HepG2 (cell line): ENCODE measurements around the gene ATG13. TPM values are rescaled to one million over a fixed set of nuclear protein-coding genes. Genes with fewer than 3 reads are reported as not detected.

Experiments used
- ATF4 ChIP-seq, 2 experiments: fragments of 450-650 bp in 1 of 2; sonication (generic) in 1 of 2; formaldehyde crosslinking; IDR thresholded peaks; 2 replicates each; pipeline versions ENCODE4 v1.5.0 to v1.8.0; 2020 to 2022; ENCODE audit warnings: mild to moderate bottlenecking in 1 of 2, missing genetic modification reagents in 1 of 2
- GMEB1 ChIP-seq: sonication (generic); formaldehyde crosslinking; IDR thresholded peaks from 2 replicates; pipeline ENCODE4 v1.5.1; 2020; ENCODE audit warnings: missing genetic modification reagents, mild to moderate bottlenecking, borderline replicate concordance
- HCFC1 ChIP-seq: fragments of 150-350 bp; IDR thresholded peaks from 2 replicates; pipeline ENCODE4 v1.6.1; 2014; ENCODE audit warnings: low read depth, low read length
- KLF12 ChIP-seq: sonication (generic); formaldehyde crosslinking; IDR thresholded peaks from 2 replicates; pipeline ENCODE4 v1.4.0; 2020; ENCODE audit warnings: missing genetic modification reagents, borderline replicate concordance
- MAF1 ChIP-seq: sonication (generic); formaldehyde crosslinking; IDR thresholded peaks from 2 replicates; pipeline ENCODE4 v1.5.0; 2020; ENCODE audit warnings: missing genetic modification reagents, borderline replicate concordance
- MTA3 ChIP-seq: sonication (generic); formaldehyde crosslinking; IDR thresholded peaks from 2 replicates; pipeline ENCODE4 v1.4.0; 2020; ENCODE audit warnings: missing genetic modification reagents
- NFYB ChIP-seq: sonication (generic); formaldehyde crosslinking; IDR thresholded peaks from 2 replicates; pipeline ENCODE4 v1.4.0; 2020; ENCODE audit warnings: missing genetic modification reagents
- RBFOX2 ChIP-seq: fragments of 200-400 bp; formaldehyde crosslinking; IDR thresholded peaks from 2 replicates; pipeline ENCODE4 v1.6.1; 2017; ENCODE audit warnings: low read depth, mild to moderate bottlenecking, low read length
- SOX13 ChIP-seq, 3 experiments: fragments of 450-650 bp in 1 of 3; sonication (generic) in 1 of 3; formaldehyde crosslinking in 1 of 3; IDR thresholded peaks in 2 of 3; conservative IDR thresholded peaks in 1 of 3; 2 replicates each; pipeline versions ENCODE4 v1.5.0 to v1.6.1; 2016 to 2020; ENCODE audit warnings: antibody characterized with exemption in 1 of 3, mild to moderate bottlenecking in 1 of 3, missing compliant biosample characterization in 1 of 3, missing genetic modification reagents in 1 of 3, moderate library complexity in 1 of 3
- YEATS4 ChIP-seq: sonication (generic); formaldehyde crosslinking; IDR thresholded peaks from 2 replicates; pipeline ENCODE4 v1.4.0; 2020; ENCODE audit warnings: missing genetic modification reagents, borderline replicate concordance
- ZFAT ChIP-seq: sonication (generic); formaldehyde crosslinking; conservative IDR thresholded peaks from 2 replicates; pipeline ENCODE4 v1.8.1; 2023; ENCODE audit warnings: missing genetic modification reagents, inconsistent platforms
- ZNF326 ChIP-seq: sonication (generic); formaldehyde crosslinking; IDR thresholded peaks from 2 replicates; pipeline ENCODE4 v1.4.0; 2020; ENCODE audit warnings: missing genetic modification reagents, borderline replicate concordance
- ZNF678 ChIP-seq: sonication (generic); formaldehyde crosslinking; IDR thresholded peaks from 2 replicates; pipeline ENCODE4 v1.4.0; 2020; ENCODE audit warnings: mild to moderate bottlenecking, missing genetic modification reagents
- ZNF724P ChIP-seq: sonication (generic); formaldehyde crosslinking; IDR thresholded peaks from 2 replicates; pipeline ENCODE4 v1.8.0; 2022; ENCODE audit warnings: missing genetic modification reagents, borderline replicate concordance
- ZNF75D ChIP-seq: sonication (generic); formaldehyde crosslinking; IDR thresholded peaks from 2 replicates; pipeline ENCODE4 v1.8.1; 2023; ENCODE audit warnings: missing genetic modification reagents, mild to moderate bottlenecking, borderline replicate concordance
- ZNF780A ChIP-seq: sonication (generic); formaldehyde crosslinking; IDR thresholded peaks from 2 replicates; pipeline ENCODE4 v1.8.0; 2022; ENCODE audit warnings: mild to moderate bottlenecking, missing genetic modification reagents, moderate library complexity
- ZNF816 ChIP-seq: sonication (generic); formaldehyde crosslinking; IDR thresholded peaks from 2 replicates; pipeline ENCODE4 v1.8.0; 2022; ENCODE audit warnings: missing genetic modification reagents, mild to moderate bottlenecking, borderline replicate concordance
- polyA plus RNA-seq, 8 experiments: library from polyadenylated mRNA; depleted of rRNA in 3 of 8; stranded (reverse) in 7 of 8; unstranded in 1 of 8; fragments of >200 nt; fragmentation: Illumina TruSeq in 4 of 8; extraction: Trizol in 4 of 8; gene quantifications; 2 replicates each; pipeline versions ENCODE4 v1.2.1 to v1.2.3, GENCODE V29; 2011 to 2016; ENCODE audit warnings: low read depth in 4 of 8, missing spikeins in 1 of 8, mixed read lengths in 1 of 8; ENCODE audit not compliant: insufficient read depth in 1 of 8
- total RNA-seq, 5 experiments: library from RNA; depleted of rRNA; stranded (reverse); fragments of >200 nt; fragmentation: Illumina TruSeq; extraction: Trizol; gene quantifications; 2 replicates each; pipeline ENCODE4 v1.2.3, GENCODE V29; 2016; ENCODE audit warnings: low read depth in 1 of 5
- TF ChIP-seq, protein P1 (sequence below): sonication (generic); formaldehyde crosslinking; IDR thresholded peaks from 2 replicates; pipeline ENCODE4 v1.5.0; 2020; ENCODE audit warnings: mild to moderate bottlenecking, missing genetic modification reagents
- TF ChIP-seq, protein P2 (sequence below): sonication (generic); formaldehyde crosslinking; IDR thresholded peaks from 2 replicates; pipeline ENCODE4 v1.5.0; 2020; ENCODE audit warnings: missing genetic modification reagents, mild to moderate bottlenecking, borderline replicate concordance

The ATG13 gene
- total and polyA plus RNA-seq, 2 of the 13 experiments (the other 11 are each of a cell fraction or from before 2014, with no cell fraction given) = 55.0 to 77.3 TPM

DNA sequence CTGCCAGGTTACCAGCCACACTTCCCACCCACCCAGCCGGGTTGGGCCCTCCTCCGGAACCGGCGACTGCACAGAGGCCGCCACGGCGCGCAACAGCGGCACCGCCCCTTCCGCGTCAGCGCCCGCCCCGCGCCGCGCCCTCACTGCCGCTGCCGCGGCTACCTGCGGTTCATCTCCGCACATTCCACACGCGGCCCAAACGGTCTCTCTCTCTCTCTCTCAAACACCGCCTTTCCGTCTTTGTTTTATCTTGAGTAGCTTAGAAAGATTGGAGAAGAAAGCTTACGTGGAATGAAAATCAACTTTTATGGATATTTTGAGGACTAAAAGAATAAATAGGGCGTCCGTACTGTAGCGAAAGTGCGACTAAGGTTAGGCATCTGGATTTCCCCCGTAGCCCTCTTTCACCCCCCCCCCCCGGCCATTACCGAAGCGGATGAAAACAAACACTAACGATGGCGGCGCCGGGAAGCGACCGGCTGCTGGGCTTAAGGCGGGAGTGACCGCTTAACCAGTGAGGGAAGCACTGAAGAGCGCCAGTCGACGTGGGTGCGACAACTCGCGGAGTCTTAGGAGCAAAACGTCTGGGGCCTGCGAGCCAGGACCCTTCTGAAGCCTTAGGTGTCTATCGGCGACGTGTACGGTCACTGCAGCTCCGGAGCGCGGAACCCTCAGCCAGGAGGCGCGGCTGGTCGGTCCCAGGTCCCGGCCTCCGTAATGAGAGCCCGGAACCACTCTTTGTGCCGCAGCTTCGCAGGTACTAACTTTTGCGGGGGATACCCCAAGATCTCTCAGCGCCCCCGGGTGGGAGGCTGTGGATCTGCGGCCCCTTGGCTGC is at the start of gene ATG13, which contains the start of gene HARBI1 (continued):
- 0 out of 2 replicates have a peak, but pooled peaks have one; percentile 27 for TF ChIP-seq ZNF780A (CRISPR knock-in tag)
- TF ChIP-seq RBFOX2 = peak; percentile 82
- TF ChIP-seq, protein P1, sequence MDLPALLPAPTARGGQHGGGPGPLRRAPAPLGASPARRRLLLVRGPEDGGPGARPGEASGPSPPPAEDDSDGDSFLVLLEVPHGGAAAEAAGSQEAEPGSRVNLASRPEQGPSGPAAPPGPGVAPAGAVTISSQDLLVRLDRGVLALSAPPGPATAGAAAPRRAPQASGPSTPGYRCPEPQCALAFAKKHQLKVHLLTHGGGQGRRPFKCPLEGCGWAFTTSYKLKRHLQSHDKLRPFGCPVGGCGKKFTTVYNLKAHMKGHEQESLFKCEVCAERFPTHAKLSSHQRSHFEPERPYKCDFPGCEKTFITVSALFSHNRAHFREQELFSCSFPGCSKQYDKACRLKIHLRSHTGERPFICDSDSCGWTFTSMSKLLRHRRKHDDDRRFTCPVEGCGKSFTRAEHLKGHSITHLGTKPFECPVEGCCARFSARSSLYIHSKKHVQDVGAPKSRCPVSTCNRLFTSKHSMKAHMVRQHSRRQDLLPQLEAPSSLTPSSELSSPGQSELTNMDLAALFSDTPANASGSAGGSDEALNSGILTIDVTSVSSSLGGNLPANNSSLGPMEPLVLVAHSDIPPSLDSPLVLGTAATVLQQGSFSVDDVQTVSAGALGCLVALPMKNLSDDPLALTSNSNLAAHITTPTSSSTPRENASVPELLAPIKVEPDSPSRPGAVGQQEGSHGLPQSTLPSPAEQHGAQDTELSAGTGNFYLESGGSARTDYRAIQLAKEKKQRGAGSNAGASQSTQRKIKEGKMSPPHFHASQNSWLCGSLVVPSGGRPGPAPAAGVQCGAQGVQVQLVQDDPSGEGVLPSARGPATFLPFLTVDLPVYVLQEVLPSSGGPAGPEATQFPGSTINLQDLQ (CRISPR knock-in tag) = peak; percentile 60; the same call in 1 of the 2 replicates
- TF ChIP-seq ZNF75D (CRISPR knock-in tag) = no peak
- peak; percentile 91 for TF ChIP-seq GMEB1 (CRISPR knock-in tag)
- TF ChIP-seq SOX13 (IDR thresholded peaks at IDR 0.05) = no peak
- peak in 1 of 2 experiments; percentile 30; a peak in 1 of 4 replicates for TF ChIP-seq SOX13 (CRISPR knock-in tag; conservative IDR thresholded peaks at IDR 0.05 in 1 of 2, IDR thresholded peaks at IDR 0.05 in 1 of 2)
- TF ChIP-seq ZFAT (CRISPR knock-in tag) = peak; percentile 100
- TF ChIP-seq ZNF816 (CRISPR knock-in tag) = no peak
- TF ChIP-seq ATF4 (CRISPR knock-in tag; IDR thresholded peaks at IDR 0.05) = 0 out of 4 replicates have a peak, but pooled peaks of 1 of the 2 experiments have one; percentile 10
- TF ChIP-seq ZNF326 (CRISPR knock-in tag) = no peak
- TF ChIP-seq HCFC1 = 0 out of 2 replicates have a peak, but pooled peaks have one; percentile 38
- TF ChIP-seq YEATS4 = peak; percentile 62; the same call in 1 of the 2 replicates
- no peak for TF ChIP-seq ZNF678
- TF ChIP-seq MTA3 (CRISPR knock-in tag) = 0 out of 2 replicates have a peak, but pooled peaks have one; percentile 43
- TF ChIP-seq NFYB = peak; percentile 33
- TF ChIP-seq, protein P2, sequence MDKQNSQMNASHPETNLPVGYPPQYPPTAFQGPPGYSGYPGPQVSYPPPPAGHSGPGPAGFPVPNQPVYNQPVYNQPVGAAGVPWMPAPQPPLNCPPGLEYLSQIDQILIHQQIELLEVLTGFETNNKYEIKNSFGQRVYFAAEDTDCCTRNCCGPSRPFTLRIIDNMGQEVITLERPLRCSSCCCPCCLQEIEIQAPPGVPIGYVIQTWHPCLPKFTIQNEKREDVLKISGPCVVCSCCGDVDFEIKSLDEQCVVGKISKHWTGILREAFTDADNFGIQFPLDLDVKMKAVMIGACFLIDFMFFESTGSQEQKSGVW = peak; percentile 88; the same call in 1 of the 2 replicates
- TF ChIP-seq KLF12 = peak; percentile 87; the same call in 1 of the 2 replicates
- TF ChIP-seq ZNF724P = no peak
- no peak for TF ChIP-seq MAF1 (CRISPR knock-in tag)
